ENCODE results near the gene SDC4.

The SDC4 gene

GRCh38 chr20:45338121-45339030 lies 9.8 kb downstream of the SDC4 start:
- peak overlapping the region; percentile 40 for H3K4me3 ChIP-seq (ENCODE audit: low read length)
- peak overlapping the region; percentile 92 for H3K27ac ChIP-seq (ENCODE audit: low read depth, low read length)
- no peaks in the 10 kb centered on the region for H3K27me3 ChIP-seq (ENCODE audit: control insufficient read depth, insufficient read depth, low read length)
- H3K4me1 ChIP-seq (ENCODE audit: control insufficient read depth, insufficient read depth, low read length), result peaks cover 56% of the 10 kb centered on the region
- peak overlapping the region; percentile 35 for H3K9ac ChIP-seq (ENCODE audit: low read length)
- no peaks in the 10 kb centered on the region for H3K36me3 ChIP-seq (ENCODE audit: control insufficient read depth, insufficient read depth, low read length)

- H3K9ac ChIP-seq (ENCODE audit: low read length), result peak overlapping the region; percentile 26
- H3K4me3 ChIP-seq (ENCODE audit: low read length), result peak overlapping the region; percentile 40
- H3K27ac ChIP-seq (ENCODE audit: low read depth, low read length), result peak overlapping the region; percentile 92
- no peaks in the 10 kb centered on the region for H3K27me3 ChIP-seq (ENCODE audit: control insufficient read depth, insufficient read depth, low read length)
- peaks cover 4% of the 10 kb centered on the region for H3K36me3 ChIP-seq (ENCODE audit: control insufficient read depth, insufficient read depth, low read length)
- H3K4me1 ChIP-seq (ENCODE audit: control insufficient read depth, insufficient read depth, low read length), result peaks cover 50% of the 10 kb centered on the region
These were observed 10.7 kb downstream of the SDC4 start for GRCh38 chr20:45337367-45338120.

- H3K27me3 ChIP-seq (ENCODE audit: control insufficient read depth, insufficient read depth, low read length), result no peaks in the 10 kb centered on the region
- H3K27ac ChIP-seq (ENCODE audit: low read depth, low read length), result peak overlapping the region; percentile 92
- peak overlapping the region; percentile 39 for H3K4me3 ChIP-seq (ENCODE audit: low read length)
- H3K4me1 ChIP-seq (ENCODE audit: control insufficient read depth, insufficient read depth, low read length), result peaks cover 44% of the 10 kb centered on the region
- peaks cover 9% of the 10 kb centered on the region for H3K36me3 ChIP-seq (ENCODE audit: control insufficient read depth, insufficient read depth, low read length)
- no peak overlapping the region for H3K9ac ChIP-seq (ENCODE audit: low read length)
These were observed 11.5 kb downstream of the SDC4 start for GRCh38 chr20:45336530-45337366.

GRCh38 chr20:45330476-45330875 lies 17.7 kb downstream of the SDC4 start:
- Histone ChIP-seq H3K9ac (ENCODE audit: low read length) (no peak overlapping the region), H3K27me3 (ENCODE audit: control insufficient read depth, insufficient read depth, low read length) (no peaks in the 10 kb centered on the region), H3K27ac (ENCODE audit: low read depth, low read length) (no peak overlapping the region), H3K4me1 (ENCODE audit: control insufficient read depth, insufficient read depth, low read length) (no peaks in the 10 kb centered on the region), H3K4me3 (ENCODE audit: low read length) (no peak overlapping the region), H3K36me3 (ENCODE audit: control insufficient read depth, insufficient read depth, low read length) (peaks cover 46% of the 10 kb centered on the region)

- no peaks in the 10 kb centered on the region for H3K27me3 ChIP-seq (ENCODE audit: control insufficient read depth, insufficient read depth, low read length)
- no peak overlapping the region for H3K9ac ChIP-seq (ENCODE audit: low read length)
- H3K27ac ChIP-seq (ENCODE audit: low read depth, low read length), result no peak overlapping the region
- no peaks in the 10 kb centered on the region for H3K4me1 ChIP-seq (ENCODE audit: control insufficient read depth, insufficient read depth, low read length)
- no peak overlapping the region for H3K4me3 ChIP-seq (ENCODE audit: low read length)
- H3K36me3 ChIP-seq (ENCODE audit: control insufficient read depth, insufficient read depth, low read length), result peaks cover 46% of the 10 kb centered on the region
These were observed 18.5 kb downstream of the SDC4 start for GRCh38 chr20:45329497-45330319.

- no peaks in the 10 kb centered on the region for H3K4me1 ChIP-seq (ENCODE audit: control insufficient read depth, insufficient read depth, low read length)
- H3K9ac ChIP-seq (ENCODE audit: low read length), result no peak overlapping the region
- no peaks in the 10 kb centered on the region for H3K27me3 ChIP-seq (ENCODE audit: control insufficient read depth, insufficient read depth, low read length)
- H3K4me3 ChIP-seq (ENCODE audit: low read length), result no peak overlapping the region
- H3K36me3 ChIP-seq (ENCODE audit: control insufficient read depth, insufficient read depth, low read length), result peaks cover 46% of the 10 kb centered on the region
- H3K27ac ChIP-seq (ENCODE audit: low read depth, low read length), result no peak overlapping the region
These were observed 19.8 kb downstream of the SDC4 start for GRCh38 chr20:45328451-45328850.

- no peak overlapping the region for H3K4me3 ChIP-seq (ENCODE audit: low read length)
- no peaks in the 10 kb centered on the region for H3K4me1 ChIP-seq (ENCODE audit: control insufficient read depth, insufficient read depth, low read length)
- peaks cover 28% of the 10 kb centered on the region for H3K36me3 ChIP-seq (ENCODE audit: control insufficient read depth, insufficient read depth, low read length)
- no peak overlapping the region for H3K9ac ChIP-seq (ENCODE audit: low read length)
- H3K27ac ChIP-seq (ENCODE audit: low read depth, low read length), result no peak overlapping the region
- no peaks in the 10 kb centered on the region for H3K27me3 ChIP-seq (ENCODE audit: control insufficient read depth, insufficient read depth, low read length)
These were observed 22.9 kb downstream of the SDC4 start for GRCh38 chr20:45325371-45325770.

- Histone ChIP-seq H3K27me3 (ENCODE audit: control insufficient read depth, insufficient read depth, low read length) (no peaks in the 10 kb centered on the region), H3K4me1 (ENCODE audit: control insufficient read depth, insufficient read depth, low read length) (no peaks in the 10 kb centered on the region), H3K9ac (ENCODE audit: low read length) (no peak overlapping the region), H3K4me3 (ENCODE audit: low read length) (no peak overlapping the region), H3K36me3 (ENCODE audit: control insufficient read depth, insufficient read depth, low read length) (peaks cover 16% of the 10 kb centered on the region), H3K27ac (ENCODE audit: low read depth, low read length) (no peak overlapping the region)
These were observed 24.5 kb downstream of the SDC4 start for GRCh38 chr20:45323731-45324130.

- Histone ChIP-seq H3K4me3 (ENCODE audit: low read length) (no peak overlapping the region), H3K9ac (ENCODE audit: low read length) (no peak overlapping the region), H3K36me3 (ENCODE audit: control insufficient read depth, insufficient read depth, low read length) (peaks cover 9% of the 10 kb centered on the region), H3K4me1 (ENCODE audit: control insufficient read depth, insufficient read depth, low read length) (no peaks in the 10 kb centered on the region), H3K27me3 (ENCODE audit: control insufficient read depth, insufficient read depth, low read length) (no peaks in the 10 kb centered on the region), H3K27ac (ENCODE audit: low read depth, low read length) (no peak overlapping the region)
These were observed 25.3 kb downstream of the SDC4 start for GRCh38 chr20:45322952-45323383.

GRCh38 chr20:45320948-45321595 lies 27.2 kb downstream of the SDC4 start:
- no peak overlapping the region for H3K4me3 ChIP-seq (ENCODE audit: low read length)
- peaks cover 2% of the 10 kb centered on the region for H3K27me3 ChIP-seq (ENCODE audit: control insufficient read depth, insufficient read depth, low read length)
- H3K9ac ChIP-seq (ENCODE audit: low read length), result no peak overlapping the region
- H3K36me3 ChIP-seq (ENCODE audit: control insufficient read depth, insufficient read depth, low read length), result no peaks in the 10 kb centered on the region
- no peak overlapping the region for H3K27ac ChIP-seq (ENCODE audit: low read depth, low read length)
- no peaks in the 10 kb centered on the region for H3K4me1 ChIP-seq (ENCODE audit: control insufficient read depth, insufficient read depth, low read length)

GRCh38 chr20:45318948-45319347 lies 29.3 kb downstream of the SDC4 start:
- no peak overlapping the region for H3K4me3 ChIP-seq (ENCODE audit: low read length)
- H3K9ac ChIP-seq (ENCODE audit: low read length), result no peak overlapping the region
- H3K27ac ChIP-seq (ENCODE audit: low read depth, low read length), result no peak overlapping the region
- peaks cover 3% of the 10 kb centered on the region for H3K27me3 ChIP-seq (ENCODE audit: control insufficient read depth, insufficient read depth, low read length)
- no peaks in the 10 kb centered on the region for H3K36me3 ChIP-seq (ENCODE audit: control insufficient read depth, insufficient read depth, low read length)
- H3K4me1 ChIP-seq (ENCODE audit: control insufficient read depth, insufficient read depth, low read length), result no peaks in the 10 kb centered on the region
